HG03558 (cell line): ENCODE measurements around the gene CHGA.

Experiments used
- ATAC-seq: cut with Tn5 transposase; IDR thresholded peaks from one replicate; pipeline ENCODE4 v1.9.1; 2021; ENCODE audit warnings: moderate number of reproducible peaks; ENCODE audit not compliant: unreplicated experiment; ENCODE audit errors: extremely low read depth

Gene CHGA

GRCh38 chr14:92959189-92959531, 36.2 kb downstream of the CHGA start:
- no peak for ATAC-seq

GRCh38 chr14:92959761-92960680, 37.1 kb downstream of the CHGA start:
- ATAC-seq, result no peak

- ATAC-seq, result no peak
Measured at GRCh38 chr14:92960706-92961566, 38.0 kb downstream of the CHGA start.

GRCh38 chr14:92961567-92961855, 38.6 kb downstream of the CHGA start:
- ATAC-seq, result no peak

GRCh38 chr14:92962031-92962830, 39.3 kb downstream of the CHGA start:
- ATAC-seq, result no peak

GRCh38 chr14:92962831-92963095, 39.8 kb downstream of the CHGA start:
- no peak for ATAC-seq

GRCh38 chr14:92963301-92964123, 40.6 kb downstream of the CHGA start:
- no peak for ATAC-seq

- ATAC-seq, result no peak
Measured at GRCh38 chr14:92964124-92965109, 41.5 kb downstream of the CHGA start.

- no peak for ATAC-seq
Measured at GRCh38 chr14:92965281-92965680, 42.3 kb downstream of the CHGA start.

- ATAC-seq, result no peak
Measured at GRCh38 chr14:92967346-92967926, 44.5 kb downstream of the CHGA start.

GRCh38 chr14:92968291-92969020, 45.5 kb downstream of the CHGA start:
- ATAC-seq, result no peak

GRCh38 chr14:92969430-92969829, 46.5 kb downstream of the CHGA start:
- no peak for ATAC-seq

- no peak for ATAC-seq
Measured at GRCh38 chr14:92969871-92970270, 46.9 kb downstream of the CHGA start.

- ATAC-seq, result no peak
Measured at GRCh38 chr14:92970271-92970670, 47.3 kb downstream of the CHGA start.

GRCh38 chr14:92971601-92972180, 48.7 kb downstream of the CHGA start:
- ATAC-seq, result no peak

GRCh38 chr14:92973261-92973797, 50.4 kb downstream of the CHGA start:
- no peak for ATAC-seq

GRCh38 chr14:92973798-92974372, 50.9 kb downstream of the CHGA start:
- no peak for ATAC-seq
